Middle frontal gyrus (tissue), 1 donor: ENCODE data around the gene BFSP1.

Source experiments
- DNase-seq: peaks from one replicate; pipeline ENCODE4 v3.0.0-alpha.2; 2015; ENCODE audit warnings: low spot score; ENCODE audit errors: extremely low spot score

Gene BFSP1

DNA sequence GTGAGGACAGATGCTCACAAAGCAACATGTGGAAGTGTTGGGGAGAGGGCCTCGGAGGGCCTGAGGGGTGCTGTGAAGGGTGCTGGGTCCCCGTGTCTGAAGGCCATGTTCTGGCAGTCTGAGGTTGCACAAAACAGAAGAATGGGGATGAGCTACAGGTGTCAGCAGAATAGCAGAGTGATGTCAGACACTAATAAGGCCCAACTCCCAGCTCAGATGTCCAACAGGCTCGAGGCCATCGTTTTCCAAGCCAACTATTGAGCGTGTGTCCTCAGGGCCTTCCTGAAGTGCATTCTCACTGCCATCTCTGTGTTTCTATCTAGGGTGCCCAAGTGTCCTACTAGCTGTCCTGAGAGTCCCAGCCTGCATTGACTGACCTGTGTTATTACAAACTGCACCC, 7.9 kb downstream of the BFSP1 start:
- no peak for DNase-seq

DNA sequence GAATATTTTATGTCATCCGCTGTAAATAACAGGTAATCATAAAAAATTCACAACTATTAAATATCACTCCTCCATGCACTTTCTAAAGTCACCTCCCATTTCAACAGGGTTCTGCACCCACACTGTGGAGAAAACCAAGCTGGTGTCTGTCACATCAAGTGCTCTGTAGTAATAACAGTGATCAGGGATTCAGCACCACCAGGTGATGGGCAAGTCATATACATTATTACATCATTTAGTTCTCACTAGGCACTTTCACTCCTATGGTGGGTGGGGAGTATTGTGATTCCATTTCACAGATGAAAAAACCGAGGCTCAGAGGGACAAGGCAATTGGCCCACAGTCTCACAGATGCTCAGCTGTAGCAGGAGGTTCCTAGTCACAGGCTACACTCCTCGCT, 8.7 kb downstream of the BFSP1 start:
- no peak for DNase-seq

- no peak for DNase-seq
Measured at GRCh38 chr20:17520583-17520982, 10.6 kb downstream of the BFSP1 start.

DNA sequence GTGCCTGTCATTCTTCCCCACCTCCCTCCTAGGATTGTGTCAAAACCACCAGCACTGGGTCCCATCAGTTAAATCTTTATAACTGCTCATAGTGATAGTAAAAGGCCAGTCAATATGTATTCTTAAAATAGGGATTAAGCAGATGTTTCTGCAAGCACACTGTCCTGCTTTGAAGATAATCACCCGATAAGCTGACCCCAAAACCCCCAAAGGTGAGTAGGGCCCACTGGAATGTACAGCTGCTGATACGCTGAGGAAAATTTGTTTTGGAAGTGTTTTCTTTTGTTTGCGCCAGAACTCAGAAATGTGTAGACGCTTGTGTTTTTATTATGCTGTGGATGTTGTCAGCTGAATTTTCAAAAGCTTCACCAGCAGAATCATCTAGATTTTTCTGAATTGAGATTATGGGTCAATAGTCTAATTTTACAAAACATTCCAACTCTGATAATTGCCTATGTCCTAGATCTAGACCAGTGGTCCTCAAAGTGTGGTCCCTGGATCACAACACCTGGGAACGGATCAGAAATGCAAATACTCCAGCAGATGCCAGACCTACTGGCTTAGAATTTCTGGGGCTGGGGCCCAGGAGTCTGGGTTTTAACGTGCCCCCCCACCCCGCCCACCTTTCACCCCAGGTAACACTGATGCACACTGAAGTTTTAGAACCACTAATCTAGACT, 11.4 kb downstream of the BFSP1 start:
- DNase-seq: no peak

- DNase-seq: no peak
Measured at GRCh38 chr20:17518339-17519052, 12.7 kb downstream of the BFSP1 start.

- no peak for DNase-seq
Measured at GRCh38 chr20:17515053-17515452, 16.1 kb downstream of the BFSP1 start.

DNA sequence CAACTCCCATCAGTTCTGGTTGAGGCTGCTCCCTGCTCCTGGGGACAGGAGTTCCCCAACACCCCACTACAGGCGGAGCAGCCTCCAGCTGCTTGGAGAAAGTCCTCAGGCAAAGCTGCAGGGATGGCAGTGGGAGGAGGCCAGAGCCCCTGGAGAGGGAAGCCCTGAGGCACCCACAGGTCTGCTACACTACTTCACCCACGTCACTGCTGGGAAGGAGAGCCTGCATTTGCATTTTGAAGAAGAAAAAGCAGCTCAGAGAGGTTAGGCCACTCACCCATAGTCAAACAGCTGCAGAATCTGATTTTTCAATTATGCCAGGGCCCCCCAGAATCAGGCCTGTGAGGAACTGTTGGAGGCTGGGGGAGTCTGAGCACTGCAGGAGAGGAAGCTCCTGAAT, 17.2 kb downstream of the BFSP1 start:
- DNase-seq: no peak

GRCh38 chr20:17511401-17511800, 19.8 kb downstream of the BFSP1 start:
- no peak for DNase-seq

GRCh38 chr20:17510548-17510947, 20.6 kb downstream of the BFSP1 start:
- DNase-seq: no peak

- no peak for DNase-seq
Measured at GRCh38 chr20:17508756-17509155, 22.4 kb downstream of the BFSP1 start.

GRCh38 chr20:17507531-17507930, 23.6 kb downstream of the BFSP1 start:
- DNase-seq: no peak

DNA sequence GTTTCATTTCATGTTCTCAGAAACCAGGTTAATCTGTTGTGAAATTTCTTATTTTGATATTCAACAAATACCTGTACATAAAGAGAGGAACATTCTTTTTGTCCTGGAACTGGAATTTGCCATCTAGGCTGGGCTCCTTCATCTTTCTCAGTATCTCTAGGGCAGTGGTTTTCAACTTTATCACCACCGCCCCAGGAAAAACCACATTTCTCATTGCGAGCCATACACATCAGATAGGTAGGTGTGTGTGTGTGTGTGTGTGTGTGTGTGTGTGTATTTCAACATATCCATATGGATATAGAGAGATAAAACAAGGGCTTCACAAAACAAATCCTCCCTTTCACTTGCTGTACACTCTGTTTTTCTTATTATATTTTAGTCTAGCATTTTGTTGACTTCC, 24.1 kb downstream of the BFSP1 start:
- no peak for DNase-seq

- no peak for DNase-seq
Measured at GRCh38 chr20:17505636-17506517, 25.3 kb downstream of the BFSP1 start.

DNA sequence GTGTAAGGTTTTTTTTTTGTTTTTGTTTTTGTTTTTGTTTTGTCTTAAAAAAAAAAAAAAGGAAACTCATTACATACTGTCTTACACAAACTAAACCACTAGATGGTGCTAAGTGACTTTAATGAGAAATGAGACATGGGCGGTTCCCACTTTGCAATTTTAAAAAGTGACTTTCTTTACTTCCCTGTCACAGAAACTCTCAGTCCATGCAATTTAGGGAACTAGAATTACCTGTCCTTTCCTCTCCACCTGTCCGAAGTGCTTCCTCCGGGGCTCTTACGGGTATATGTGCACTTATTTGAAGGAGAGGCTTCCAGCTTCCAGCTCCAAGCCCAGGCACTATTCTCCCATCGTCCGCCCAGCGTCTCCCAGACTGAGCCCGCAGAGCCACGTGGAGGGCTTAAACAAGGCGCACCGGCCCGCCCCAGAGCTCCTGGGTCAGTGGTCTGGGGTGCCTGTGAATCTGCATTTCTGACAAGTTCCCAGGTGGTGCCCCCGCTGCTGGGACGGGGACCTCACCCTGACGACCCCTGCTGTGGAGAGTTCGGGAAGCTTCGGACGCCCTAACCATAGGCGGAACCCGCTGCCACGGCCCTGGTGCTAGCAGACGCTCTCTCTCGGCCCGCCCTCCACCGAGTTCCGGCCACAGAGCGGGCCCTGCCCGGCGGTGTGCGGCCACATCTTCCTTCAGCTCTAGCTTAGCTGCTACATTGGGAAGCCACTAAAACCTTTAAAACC, 26.1 kb downstream of the BFSP1 start:
- peak; percentile 22 for DNase-seq

- DNase-seq: no peak
Measured at GRCh38 chr20:17504066-17504897, 26.9 kb downstream of the BFSP1 start.

GRCh38 chr20:17503301-17504065, 27.7 kb downstream of the BFSP1 start:
- no peak for DNase-seq

DNA sequence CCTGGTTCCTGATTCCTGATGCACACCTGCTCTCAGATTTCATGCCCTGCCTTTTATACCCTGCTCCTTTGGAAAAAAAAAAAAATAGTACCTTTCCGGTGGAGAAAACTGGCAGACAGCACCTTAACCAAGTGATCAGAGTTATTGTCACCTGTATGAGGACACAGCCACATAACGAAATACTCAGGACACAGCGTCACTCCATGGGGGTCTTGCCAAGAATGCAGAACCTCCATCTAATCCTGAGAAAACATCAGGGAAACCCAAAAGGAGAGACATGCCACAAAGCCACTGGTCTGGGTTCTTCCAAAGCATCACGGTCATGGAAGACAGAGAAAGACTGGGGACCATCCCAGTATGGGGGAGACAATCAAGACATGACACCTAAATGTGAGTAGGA, 29.1 kb downstream of the BFSP1 start:
- no peak for DNase-seq

GRCh38 chr20:17501701-17502100, 29.5 kb downstream of the BFSP1 start:
- DNase-seq: no peak

DNA sequence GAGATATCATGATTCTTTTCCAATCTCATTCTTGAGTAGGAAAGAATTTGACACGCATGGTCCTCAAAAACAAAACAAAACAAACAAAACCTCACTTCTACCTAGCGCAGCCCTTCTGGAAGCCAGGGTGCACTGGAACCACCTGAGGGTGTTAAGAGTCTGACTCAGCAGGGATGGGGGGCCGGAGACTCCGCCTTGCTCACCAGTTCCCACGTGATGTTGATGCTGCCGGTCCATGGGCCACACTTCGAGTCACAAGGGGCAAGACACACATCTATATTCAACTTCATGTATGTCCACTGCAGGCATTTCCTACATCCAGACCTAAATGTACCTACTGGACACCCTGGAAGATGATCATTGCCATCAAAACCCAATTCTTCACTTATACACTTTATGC, 30.4 kb downstream of the BFSP1 start:
- no peak for DNase-seq

DNA sequence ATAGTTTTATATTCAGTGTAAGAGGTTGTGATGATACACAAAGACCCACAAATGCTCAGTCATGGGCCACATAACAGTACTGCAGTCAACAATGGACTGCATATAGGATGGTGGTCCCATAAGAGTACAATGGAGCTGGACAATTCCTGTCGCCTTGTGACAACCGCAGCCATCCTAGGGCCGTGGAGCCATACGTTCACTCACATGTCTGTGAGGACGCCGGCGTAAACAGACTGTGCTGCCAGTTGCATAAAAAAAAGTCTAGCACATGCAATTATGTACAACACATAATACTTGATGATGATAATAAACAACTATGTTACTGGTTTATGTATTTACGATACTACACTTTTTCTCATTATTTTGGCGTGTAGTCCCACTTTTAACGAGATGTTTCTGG, 30.9 kb downstream of the BFSP1 start:
- DNase-seq: no peak
